ENCODE results near the gene IQUB. TPM values are rescaled to one million over a fixed set of nuclear protein-coding genes. Genes with fewer than 3 reads are reported as not detected.

Gene IQUB
- total RNA-seq, 1 donor from 2014 or later = 0.63 TPM

DNA sequence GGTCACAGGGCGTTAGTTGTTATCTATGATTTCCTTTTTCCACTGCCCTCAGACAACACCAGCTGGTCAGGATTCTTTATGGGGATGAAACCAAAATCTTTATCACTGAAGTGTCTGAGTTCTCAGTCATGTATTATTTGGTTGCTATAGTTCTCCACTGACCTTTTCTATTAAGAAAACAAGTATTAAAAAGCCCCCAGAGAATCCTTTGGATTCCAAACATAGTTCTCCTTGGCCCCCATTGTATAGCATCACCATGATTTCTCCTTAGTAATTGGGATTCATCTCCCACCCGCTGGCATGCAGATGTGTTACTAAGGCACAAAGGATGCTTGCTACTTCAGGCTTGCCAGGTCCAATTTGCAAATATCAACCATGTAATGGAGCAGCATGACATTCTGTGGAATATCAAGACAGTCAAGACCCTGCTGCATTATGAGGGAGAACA lies 94.3 kb downstream of the IQUB start:
- H3K4me3 ChIP-seq (ENCODE audit: low read depth, low read length) = no peak overlapping the region
- DNase-seq (ENCODE audit: low read depth) = no peak
- H3K36me3 ChIP-seq (ENCODE audit: control insufficient read depth, insufficient read depth, low read length) = no peaks in the 10 kb centered on the region
- H3K27me3 ChIP-seq (ENCODE audit: control insufficient read depth, insufficient read depth, low read length) = no peaks in the 10 kb centered on the region
- TF ChIP-seq, protein P1, sequence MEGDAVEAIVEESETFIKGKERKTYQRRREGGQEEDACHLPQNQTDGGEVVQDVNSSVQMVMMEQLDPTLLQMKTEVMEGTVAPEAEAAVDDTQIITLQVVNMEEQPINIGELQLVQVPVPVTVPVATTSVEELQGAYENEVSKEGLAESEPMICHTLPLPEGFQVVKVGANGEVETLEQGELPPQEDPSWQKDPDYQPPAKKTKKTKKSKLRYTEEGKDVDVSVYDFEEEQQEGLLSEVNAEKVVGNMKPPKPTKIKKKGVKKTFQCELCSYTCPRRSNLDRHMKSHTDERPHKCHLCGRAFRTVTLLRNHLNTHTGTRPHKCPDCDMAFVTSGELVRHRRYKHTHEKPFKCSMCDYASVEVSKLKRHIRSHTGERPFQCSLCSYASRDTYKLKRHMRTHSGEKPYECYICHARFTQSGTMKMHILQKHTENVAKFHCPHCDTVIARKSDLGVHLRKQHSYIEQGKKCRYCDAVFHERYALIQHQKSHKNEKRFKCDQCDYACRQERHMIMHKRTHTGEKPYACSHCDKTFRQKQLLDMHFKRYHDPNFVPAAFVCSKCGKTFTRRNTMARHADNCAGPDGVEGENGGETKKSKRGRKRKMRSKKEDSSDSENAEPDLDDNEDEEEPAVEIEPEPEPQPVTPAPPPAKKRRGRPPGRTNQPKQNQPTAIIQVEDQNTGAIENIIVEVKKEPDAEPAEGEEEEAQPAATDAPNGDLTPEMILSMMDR (IDR thresholded peaks at IDR 0.05; ENCODE audit: insufficient read depth, low read length, poor library complexity, severe bottlenecking) = no peak

GRCh38 chr7:123439191-123439590 lies 95.2 kb downstream of the IQUB start:
- Histone ChIP-seq H3K4me3 (ENCODE audit: low read depth, low read length) (no peak overlapping the region), H3K36me3 (ENCODE audit: control insufficient read depth, insufficient read depth, low read length) (no peaks in the 10 kb centered on the region), H3K27me3 (ENCODE audit: control insufficient read depth, insufficient read depth, low read length) (no peaks in the 10 kb centered on the region)
- DNase-seq (ENCODE audit: low read depth) = no peak
- TF ChIP-seq, protein P1 (IDR thresholded peaks at IDR 0.05; ENCODE audit: insufficient read depth, low read length, poor library complexity, severe bottlenecking) = no peak

DNA sequence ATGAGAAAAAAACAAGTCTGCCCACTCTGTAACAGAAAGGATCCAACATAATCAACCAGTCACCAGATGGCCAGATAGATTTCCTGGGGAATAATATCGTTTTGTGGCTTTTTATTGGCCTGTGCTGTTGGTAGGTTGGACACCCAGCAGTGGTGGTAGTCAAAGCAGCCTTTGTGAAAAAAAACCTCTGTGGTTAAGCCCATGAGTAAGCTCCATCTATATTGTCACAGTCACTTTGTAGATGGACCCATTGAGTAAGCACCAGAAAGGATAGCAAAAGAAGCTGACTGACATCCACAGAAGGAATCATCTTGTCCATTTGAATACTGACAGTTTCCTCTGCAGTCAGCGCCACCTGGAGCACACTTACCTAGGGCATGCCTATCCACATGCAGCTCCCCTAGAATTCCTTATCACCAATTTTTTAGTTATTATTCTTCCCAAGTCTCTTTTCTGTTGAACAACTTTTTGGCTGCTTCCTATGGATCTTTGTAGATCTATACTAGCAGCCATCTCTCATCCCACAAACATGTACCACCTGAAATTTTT lies 96.9 kb downstream of the IQUB start:
- Histone ChIP-seq H3K4me3 (ENCODE audit: low read depth, low read length) (no peak overlapping the region), H3K36me3 (ENCODE audit: control insufficient read depth, insufficient read depth, low read length) (no peaks in the 10 kb centered on the region), H3K27me3 (ENCODE audit: control insufficient read depth, insufficient read depth, low read length) (no peaks in the 10 kb centered on the region)
- DNase-seq (ENCODE audit: low read depth) = no peak
- TF ChIP-seq, protein P1 (IDR thresholded peaks at IDR 0.05; ENCODE audit: insufficient read depth, low read length, poor library complexity, severe bottlenecking) = no peak

GRCh38 chr7:123435080-123435700 lies 99.2 kb downstream of the IQUB start:
- Histone ChIP-seq H3K27me3 (ENCODE audit: control insufficient read depth, insufficient read depth, low read length) (no peaks in the 10 kb centered on the region), H3K36me3 (ENCODE audit: control insufficient read depth, insufficient read depth, low read length) (no peaks in the 10 kb centered on the region), H3K4me3 (ENCODE audit: low read depth, low read length) (no peak overlapping the region)
- DNase-seq (ENCODE audit: low read depth) = no peak
- TF ChIP-seq, protein P1 (IDR thresholded peaks at IDR 0.05; ENCODE audit: insufficient read depth, low read length, poor library complexity, severe bottlenecking) = no peak

DNA sequence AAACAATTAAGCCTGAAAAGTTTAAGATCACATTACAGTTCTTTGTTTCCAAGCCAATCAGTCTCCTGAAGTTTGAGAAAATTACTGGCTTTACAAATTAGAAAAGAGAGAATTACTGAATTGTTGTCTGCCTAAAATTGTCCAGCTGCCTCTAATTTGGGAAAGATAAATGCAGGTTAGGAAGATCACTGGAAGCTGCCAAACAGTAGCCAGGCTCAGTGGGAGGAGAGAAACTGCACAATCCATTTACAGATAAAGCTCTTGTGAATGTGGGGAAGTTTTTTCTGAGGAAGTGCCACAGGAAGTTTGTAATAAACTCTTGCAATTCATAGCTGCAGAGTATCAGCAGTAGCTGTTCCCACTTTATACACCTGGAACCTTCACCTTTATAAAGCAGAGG lies 100.7 kb downstream of the IQUB start:
- TF ChIP-seq, protein P1 (IDR thresholded peaks at IDR 0.05; ENCODE audit: insufficient read depth, low read length, poor library complexity, severe bottlenecking) = no peak
- Histone ChIP-seq H3K27me3 (ENCODE audit: control insufficient read depth, insufficient read depth, low read length) (no peaks in the 10 kb centered on the region), H3K4me3 (ENCODE audit: low read depth, low read length) (no peak overlapping the region), H3K36me3 (ENCODE audit: control insufficient read depth, insufficient read depth, low read length) (no peaks in the 10 kb centered on the region)
- DNase-seq (ENCODE audit: low read depth) = no peak

- H3K27me3 ChIP-seq (ENCODE audit: control insufficient read depth, insufficient read depth, low read length) = no peaks in the 10 kb centered on the region
- no peak overlapping the region for H3K4me3 ChIP-seq (ENCODE audit: low read depth, low read length)
- TF ChIP-seq, protein P1 (IDR thresholded peaks at IDR 0.05; ENCODE audit: insufficient read depth, low read length, poor library complexity, severe bottlenecking) = no peak
- no peak for DNase-seq (ENCODE audit: low read depth)
- no peaks in the 10 kb centered on the region for H3K36me3 ChIP-seq (ENCODE audit: control insufficient read depth, insufficient read depth, low read length)
Measured at GRCh38 chr7:123432601-123433000, 101.8 kb downstream of the IQUB start.
